H9 (cell line): ENCODE results near the gene DHX30. TPM values are rescaled to one million over a fixed set of nuclear protein-coding genes. Genes with fewer than 3 reads are reported as not detected.
A peak's percentile ranks its signal among the peaks of the same experiment; 100 is the strongest.

ENCODE experiments used
- DNase-seq: peaks from one replicate; pipeline ENCODE4 v3.0.0-alpha.2; 2017
- H2AFZ ChIP-seq: one replicate; pipeline ENCODE4 v1.6.1; 2013; ENCODE audit warnings: mild to moderate bottlenecking, low read length, control low read depth, moderate library complexity
- H2AK5ac ChIP-seq: 2 replicates; pipeline ENCODE4 v1.6.1; 2013; ENCODE audit warnings: low read length, control low read depth, mixed read lengths; ENCODE audit not compliant: insufficient read length
- H2BK120ac ChIP-seq: one replicate; pipeline ENCODE4 v1.6.1; 2013; ENCODE audit warnings: low read depth, mild to moderate bottlenecking, low read length, control low read depth, inconsistent platforms; ENCODE audit not compliant: poor library complexity, severe bottlenecking
- H2BK12ac ChIP-seq: 2 replicates; pipeline ENCODE4 v1.6.1; 2013; ENCODE audit warnings: low read length, control low read depth, mixed read lengths, low read depth; ENCODE audit not compliant: insufficient read length
- H2BK15ac ChIP-seq: 2 replicates; pipeline ENCODE4 v1.6.1; 2013; ENCODE audit warnings: low read depth, low read length, control low read depth
- H2BK20ac ChIP-seq: one replicate; pipeline ENCODE4 v1.6.1; 2013; ENCODE audit warnings: low read depth, mild to moderate bottlenecking, low read length, control low read depth, inconsistent platforms; ENCODE audit not compliant: poor library complexity, severe bottlenecking
- H2BK5ac ChIP-seq: 2 replicates; pipeline ENCODE4 v1.6.1; 2013; ENCODE audit warnings: low read length, control low read depth, mixed read lengths; ENCODE audit not compliant: insufficient read length
- H3K14ac ChIP-seq: 2 replicates; pipeline ENCODE4 v1.6.1; 2013; ENCODE audit warnings: low read length, control low read depth; ENCODE audit not compliant: insufficient read depth
- H3K18ac ChIP-seq: 2 replicates; pipeline ENCODE4 v1.6.1; 2013; ENCODE audit warnings: low read depth, mild to moderate bottlenecking, mixed read lengths, low read length, control low read depth; ENCODE audit not compliant: insufficient read length
- H3K23ac ChIP-seq: 2 replicates; pipeline ENCODE4 v1.6.1; 2013; ENCODE audit warnings: low read length, control low read depth, mixed read lengths, low read depth; ENCODE audit not compliant: insufficient read length
- H3K23me2 ChIP-seq: 2 replicates; pipeline ENCODE4 v1.6.1; 2013; ENCODE audit warnings: low read depth, mild to moderate bottlenecking, mixed read lengths, low read length, control low read depth; ENCODE audit not compliant: insufficient read length, poor library complexity, severe bottlenecking
- H3K27ac ChIP-seq: 2 replicates; pipeline ENCODE4 v1.5.1; 2013; ENCODE audit warnings: low read length, control low read depth, mixed read lengths, low read depth; ENCODE audit not compliant: insufficient read length
- H3K27me3 ChIP-seq: 2 replicates; pipeline ENCODE4 v1.6.1; 2013; ENCODE audit warnings: low read length, control low read depth, inconsistent platforms; ENCODE audit not compliant: insufficient read depth
- H3K4ac ChIP-seq: 2 replicates; pipeline ENCODE4 v1.6.1; 2013; ENCODE audit warnings: low read depth, mild to moderate bottlenecking, control low read depth, inconsistent platforms, low read length, moderate library complexity
- H3K4me1 ChIP-seq: 2 replicates; pipeline ENCODE4 v1.6.1; 2013; ENCODE audit warnings: low read length, control low read depth, inconsistent platforms; ENCODE audit not compliant: insufficient read depth
- H3K4me2 ChIP-seq: 2 replicates; pipeline ENCODE4 v1.6.1; 2013; ENCODE audit warnings: low read length, control low read depth, mixed read lengths; ENCODE audit not compliant: insufficient read length, insufficient read depth
- H3K56ac ChIP-seq: 2 replicates; pipeline ENCODE4 v1.6.1; 2013; ENCODE audit warnings: low read depth, mild to moderate bottlenecking, mixed read lengths, low read length, control low read depth; ENCODE audit not compliant: insufficient read length
- H3K79me1 ChIP-seq: 2 replicates; pipeline ENCODE4 v1.6.1; 2013; ENCODE audit warnings: low read depth, mild to moderate bottlenecking, moderate library complexity, low read length, control low read depth, inconsistent platforms; ENCODE audit not compliant: insufficient read depth, poor library complexity, severe bottlenecking
- H3K79me2 ChIP-seq: 2 replicates; pipeline ENCODE4 v1.6.1; 2013; ENCODE audit warnings: low read length, control low read depth, inconsistent platforms; ENCODE audit not compliant: insufficient read depth
- H3K9ac ChIP-seq: 2 replicates; pipeline ENCODE4 v1.6.1; 2013; ENCODE audit warnings: low read length, control low read depth, mixed read lengths; ENCODE audit not compliant: insufficient read length; ENCODE audit errors: extremely low read depth
- H3K9me3 ChIP-seq: one replicate; pipeline ENCODE4 v1.6.1; 2013; ENCODE audit warnings: low read depth, low read length, inconsistent platforms; ENCODE audit not compliant: control insufficient read depth
- H3T11ph ChIP-seq: one replicate; pipeline ENCODE4 v1.6.1; 2013; ENCODE audit warnings: mild to moderate bottlenecking, low read length, control low read depth, inconsistent platforms
- H4K20me1 ChIP-seq: one replicate; pipeline ENCODE4 v1.6.1; 2013; ENCODE audit not compliant: control insufficient read depth, insufficient read length, insufficient read depth
- H4K5ac ChIP-seq: 2 replicates; pipeline ENCODE4 v1.6.1; 2013; ENCODE audit warnings: low read depth, mild to moderate bottlenecking, mixed read lengths, low read length, control low read depth; ENCODE audit not compliant: insufficient read length
- H4K8ac ChIP-seq: replicated peaks from 2 replicates; pipeline ENCODE4 v1.6.1; 2013; ENCODE audit warnings: low read length, control low read depth, mixed read lengths, low read depth; ENCODE audit not compliant: insufficient read length
- H4K91ac ChIP-seq: 2 replicates; pipeline ENCODE4 v1.6.1; 2013; ENCODE audit warnings: low read depth, mild to moderate bottlenecking, moderate library complexity, mixed read lengths, low read length, control low read depth; ENCODE audit not compliant: insufficient read length
- H3K27ac Mint-ChIP-seq, 3 experiments: 2 replicates in 2 of 3; 3 replicates in 1 of 3; pipeline ENCODE4 v1.8.0; 2020 to 2021; ENCODE audit warnings: mixed read lengths in 3 of 3, mild to moderate bottlenecking in 1 of 3, moderate library complexity in 1 of 3
- H3K27me3 Mint-ChIP-seq: 2 replicates; pipeline ENCODE4 v1.8.0; 2021; ENCODE audit warnings: low read depth, mild to moderate bottlenecking, moderate library complexity, mixed read lengths
- H3K36me3 Mint-ChIP-seq, 3 experiments: 2 replicates in 2 of 3; 3 replicates in 1 of 3; pipeline ENCODE4 v1.8.0; 2020 to 2021; ENCODE audit warnings: low read depth in 3 of 3, mixed read lengths in 3 of 3; ENCODE audit not compliant: insufficient read depth in 1 of 3
- H3K4me1 Mint-ChIP-seq, 2 experiments: 2 replicates each; pipeline ENCODE4 v1.8.0; 2020; ENCODE audit warnings: mixed read lengths in 2 of 2
- H3K4me3 Mint-ChIP-seq, 2 experiments: 2 replicates in 1 of 2; 3 replicates in 1 of 2; pipeline ENCODE4 v1.8.0; 2020 to 2021; ENCODE audit warnings: mild to moderate bottlenecking in 2 of 2, mixed read lengths in 2 of 2, moderate library complexity in 1 of 2
- H3K9me3 Mint-ChIP-seq, 2 experiments: 2 replicates in 1 of 2; 3 replicates in 1 of 2; pipeline ENCODE4 v1.8.0; 2020; ENCODE audit warnings: mild to moderate bottlenecking in 2 of 2, mixed read lengths in 2 of 2, moderate library complexity in 1 of 2
- WGBS: extraction: QIAGEN DNeasy Blood & Tissue Kit; methylation state at CpG from one replicate; pipeline ENCODE4 v1.1.7; 2013; ENCODE audit warnings: missing lambda C conversion rate, low lambda C conversion rate, mixed read lengths; ENCODE audit not compliant: insufficient read length; ENCODE audit errors: extremely low coverage; 5-methylcytosine and 5-hydroxymethylcytosine counted together
- total RNA-seq: library from RNA; stranded (reverse); gene quantifications from 2 replicates; pipeline ENCODE4 v1.2.1, GENCODE V29; 2021
- TF ChIP-seq, protein P1 (sequence below): fragments of 200-600 bp; sonication (generic); conservative IDR thresholded peaks from 3 replicates; pipeline ENCODE4 v1.8.0; 2021; ENCODE audit warnings: antibody characterized with exemption, mild to moderate bottlenecking

Gene DHX30
- total RNA-seq, 1 experiment from 2014 or later: 107 TPM

DNA sequence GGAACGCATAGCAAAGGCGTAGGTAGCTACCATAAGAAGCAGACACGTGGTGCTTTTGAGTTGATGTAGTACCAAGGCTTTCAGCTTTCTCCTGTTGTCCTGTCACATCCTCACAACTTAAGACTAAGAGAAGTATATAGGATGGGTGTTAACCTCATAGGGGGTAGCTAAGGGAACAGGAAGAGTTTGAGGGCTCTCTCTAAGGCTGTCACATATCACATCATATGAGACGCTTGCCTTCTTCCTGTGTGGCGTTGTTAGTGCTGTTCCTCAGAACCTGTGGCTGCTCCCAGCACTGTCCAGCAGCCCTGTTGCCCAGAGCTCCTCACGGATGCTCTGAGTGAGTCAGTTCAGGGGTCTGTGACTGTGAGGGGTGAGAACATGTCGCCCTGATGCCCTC is 14.7 kb downstream of the DHX30 start:
- H3K23me2 ChIP-seq: no peaks in the 10 kb centered on the region
- no peak overlapping the region for H3K4me2 ChIP-seq
- no peak overlapping the region for H3K4ac ChIP-seq
- H3K9ac ChIP-seq: no peak overlapping the region
- TF ChIP-seq, protein P1, sequence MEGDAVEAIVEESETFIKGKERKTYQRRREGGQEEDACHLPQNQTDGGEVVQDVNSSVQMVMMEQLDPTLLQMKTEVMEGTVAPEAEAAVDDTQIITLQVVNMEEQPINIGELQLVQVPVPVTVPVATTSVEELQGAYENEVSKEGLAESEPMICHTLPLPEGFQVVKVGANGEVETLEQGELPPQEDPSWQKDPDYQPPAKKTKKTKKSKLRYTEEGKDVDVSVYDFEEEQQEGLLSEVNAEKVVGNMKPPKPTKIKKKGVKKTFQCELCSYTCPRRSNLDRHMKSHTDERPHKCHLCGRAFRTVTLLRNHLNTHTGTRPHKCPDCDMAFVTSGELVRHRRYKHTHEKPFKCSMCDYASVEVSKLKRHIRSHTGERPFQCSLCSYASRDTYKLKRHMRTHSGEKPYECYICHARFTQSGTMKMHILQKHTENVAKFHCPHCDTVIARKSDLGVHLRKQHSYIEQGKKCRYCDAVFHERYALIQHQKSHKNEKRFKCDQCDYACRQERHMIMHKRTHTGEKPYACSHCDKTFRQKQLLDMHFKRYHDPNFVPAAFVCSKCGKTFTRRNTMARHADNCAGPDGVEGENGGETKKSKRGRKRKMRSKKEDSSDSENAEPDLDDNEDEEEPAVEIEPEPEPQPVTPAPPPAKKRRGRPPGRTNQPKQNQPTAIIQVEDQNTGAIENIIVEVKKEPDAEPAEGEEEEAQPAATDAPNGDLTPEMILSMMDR: no peak
- H2AFZ ChIP-seq: no peak overlapping the region
- H4K91ac ChIP-seq: no peak overlapping the region
- H3K4me1 ChIP-seq: no peaks in the 10 kb centered on the region
- H3K4me1 Mint-ChIP-seq: no peaks in the 10 kb centered on the region
- no peak overlapping the region for H3K14ac ChIP-seq
- peaks cover 22 to 62% (median 52%) of the 10 kb centered on the region in 3 experiments for H3K36me3 Mint-ChIP-seq
- no peak for DNase-seq
- no peak overlapping the region for H3K56ac ChIP-seq
- H3K23ac ChIP-seq: no peak overlapping the region
- no CpG with 5 or more reads among the region's 7 CpGs for WGBS
- no peak overlapping the region for H2BK12ac ChIP-seq
- H2BK15ac ChIP-seq: no peak overlapping the region
- H4K20me1 ChIP-seq: peaks cover 2% of the 10 kb centered on the region
- H3K4me3 Mint-ChIP-seq: no peak overlapping the region
- no peaks in the 10 kb centered on the region for H3K79me1 ChIP-seq
- H3K27ac Mint-ChIP-seq: 0 out of 7 replicates have a peak overlapping the region, but pooled peaks of 1 of the 3 experiments have one; percentile 44
- H4K8ac ChIP-seq: no peak overlapping the region
- no peak overlapping the region for H2BK20ac ChIP-seq
- H3K18ac ChIP-seq: no peak overlapping the region
- H3K9me3 ChIP-seq: no peaks in the 10 kb centered on the region
- H3K27me3 ChIP-seq: no peaks in the 10 kb centered on the region
- H3K27ac ChIP-seq: no peak overlapping the region
- H2AK5ac ChIP-seq: no peak overlapping the region
- no peak overlapping the region for H3T11ph ChIP-seq
- no peak overlapping the region for H2BK120ac ChIP-seq
- no peaks in the 10 kb centered on the region for H3K79me2 ChIP-seq
- no peak overlapping the region for H4K5ac ChIP-seq
- H3K27me3 Mint-ChIP-seq: no peaks in the 10 kb centered on the region
- no peaks in the 10 kb centered on the region for H3K9me3 Mint-ChIP-seq
- H2BK5ac ChIP-seq: no peak overlapping the region
